ENCODE data around the gene CDCA7L. TPM values are rescaled to one million over a fixed set of nuclear protein-coding genes. Genes with fewer than 3 reads are reported as not detected.
A peak's percentile ranks its signal among the peaks of the same experiment; 100 is the strongest.

CDCA7L gene
- total and polyA plus RNA-seq, 2 of the 4 experiments (the other 2 are of a cell fraction) = 20.4 to 35.0 TPM

- in situ Hi-C loops (cut with MboI; ENCODE audit: low sequenced_read_pairs) = no loop called here
- CTCF ChIA-PET = no interaction called here
These were observed 4.0 kb downstream of the CDCA7L start for GRCh38 chr7:21941611-21942141.

More at GRCh38 chr7:21941611-21942141, 4.0 kb downstream of the CDCA7L start:
- no peak overlapping the region for H3K56ac ChIP-seq (ENCODE audit: extremely low read depth, insufficient read depth, low read length)
- POLR2A ChIA-PET (ENCODE audit: unreplicated experiment) = no interaction called here
- no peak overlapping the region for H2BK5ac ChIP-seq (ENCODE audit: low read depth, low read length, poor library complexity, severe bottlenecking)
- DNase-seq = peak; percentile 43
- no peak overlapping the region for H3K4ac ChIP-seq (ENCODE audit: low read depth, low read length)
- no peak overlapping the region for H3K9ac ChIP-seq (ENCODE audit: low read depth, low read length)
- dilution Hi-C loops (cut with HindIII; ENCODE audit: low sequenced_read_pairs, unreplicated experiment) (no loop called here), intact Hi-C loops (cut with micrococcal nuclease) (no loop called here)
- BruUV-seq (replicated peaks) = no TSS peak
- no peaks in the 10 kb centered on the region for H3K9me3 ChIP-seq (ENCODE audit: control insufficient read depth, insufficient read depth, low read length)
- H4K91ac ChIP-seq (ENCODE audit: insufficient read depth, low read depth, low read length) = no peak overlapping the region
- H2BK120ac ChIP-seq (ENCODE audit: low read depth, low read length) = no peak overlapping the region
- H3K79me1 ChIP-seq (ENCODE audit: low read depth in 1 of 2, low read length in 2 of 2) = peaks cover 17 to 22% of the 10 kb centered on the region in 2 experiments
- TF ChIP-seq RCOR1 (IDR thresholded peaks at IDR 0.05; ENCODE audit: insufficient replicate concordance, low read length) (no peak), RAD21 (IDR thresholded peaks at IDR 0.05; ENCODE audit: low read length) (no peak), CTCF (conservative IDR thresholded peaks at IDR 0.05; ENCODE audit: low read depth, low read length) (no peak), USF2 (IDR thresholded peaks at IDR 0.05; ENCODE audit: low read depth, low read length) (no peak), POLR2A (IDR thresholded peaks at IDR 0.05; ENCODE audit: low read depth, low read length) (no peak), BHLHE40 (IDR thresholded peaks at IDR 0.05; ENCODE audit: low read depth, low read length) (no peak), RFX5 (IDR thresholded peaks at IDR 0.05; ENCODE audit: low read depth, low read length) (no peak), MAFK (IDR thresholded peaks at IDR 0.05; ENCODE audit: low read depth, low read length) (no peak), SMC3 (IDR thresholded peaks at IDR 0.05; ENCODE audit: low read depth, low read length) (no peak), FOS (IDR thresholded peaks at IDR 0.05; ENCODE audit: low read depth, low read length) (no peak), MAZ (IDR thresholded peaks at IDR 0.05; ENCODE audit: borderline replicate concordance, low read depth, low read length) (no peak), ELK1 (IDR thresholded peaks at IDR 0.05; ENCODE audit: borderline replicate concordance, low read depth, low read length) (no peak)
- H3K23ac ChIP-seq (ENCODE audit: low read depth, low read length) = no peak overlapping the region
- no peak overlapping the region for H2BK20ac ChIP-seq (ENCODE audit: low read depth, low read length)
- no peak overlapping the region for H3K18ac ChIP-seq (ENCODE audit: low read depth, low read length)
- peak overlapping the region; percentile 20; the same call in 1 of the 2 replicates for H3K4me2 ChIP-seq (ENCODE audit: low read depth, low read length)
- H3K9me1 ChIP-seq (ENCODE audit: insufficient read depth, low read length) = no peaks in the 10 kb centered on the region; the same call in 1 of the 2 replicates
- H3K27ac ChIP-seq (ENCODE audit: insufficient read depth, low read length) = no peak overlapping the region
- H3K4me3 ChIP-seq (ENCODE audit: insufficient read depth, low read depth, low read length) = no peak overlapping the region
- no peak overlapping the region for H2AK9ac ChIP-seq (replicated peaks; ENCODE audit: low read depth, low read length, poor library complexity)
- H3K4me1 ChIP-seq (ENCODE audit: control insufficient read depth, insufficient read depth, low read length) = peaks cover 5% of the 10 kb centered on the region
- no peak overlapping the region for H3K14ac ChIP-seq (replicated peaks; ENCODE audit: low read depth, low read length)
- no peak overlapping the region for H4K5ac ChIP-seq (ENCODE audit: low read depth, low read length)
- H4K8ac ChIP-seq (ENCODE audit: low read depth in 2 of 2, low read length in 2 of 2) = no peak overlapping the region
- no peak for ATAC-seq (ENCODE audit: low read depth)
- WGBS, 2 experiments (ENCODE audit: extremely low coverage in 2 of 2, insufficient read length in 1 of 2) = no CpG with 5 or more reads among the region's 3 CpGs
- 0 out of 2 replicates have a peak, but pooled peaks cover 2% of the 10 kb centered on the region for H3K36me3 ChIP-seq (ENCODE audit: control insufficient read depth, insufficient read depth, low read length)
- H3K27me3 ChIP-seq (ENCODE audit: control insufficient read depth, insufficient read depth, low read length) = no peaks in the 10 kb centered on the region
- no peaks in the 10 kb centered on the region; the same call in 1 of the 2 replicates for H4K20me1 ChIP-seq (ENCODE audit: insufficient read depth, low read length)
- H2BK15ac ChIP-seq (ENCODE audit: low read depth, low read length) = no peak overlapping the region
- no peak overlapping the region for H2AFZ ChIP-seq (replicated peaks; ENCODE audit: low read length, poor library complexity)
- H2AK5ac ChIP-seq (ENCODE audit: low read depth, low read length) = no peak overlapping the region
